ENCODE measurements around the gene ASNSD1.
"Not testable (repeated sequence)": the region's sequence is repeated elsewhere in the genome, so short reads cannot be mapped to it uniquely, and the experiment has no call there.

The ASNSD1 gene

GRCh38 chr2:189648846-189649509 is 12.3 kb upstream of the ASNSD1 start:
- DNase-seq, result no peak

GRCh38 chr2:189651284-189651683 is 10.0 kb upstream of the ASNSD1 start:
- DNase-seq, result no peak

- DNase-seq, result not testable (repeated sequence)
Observed at GRCh38 chr2:189653464-189653863, 7.8 kb upstream of the ASNSD1 start.

- no peak for DNase-seq
Observed at GRCh38 chr2:189654641-189655040, 6.6 kb upstream of the ASNSD1 start.

- no peak for DNase-seq
Observed at GRCh38 chr2:189657867-189658266, 3.4 kb upstream of the ASNSD1 start.

- no peak for DNase-seq
Observed at GRCh38 chr2:189658306-189659212, 2.7 kb upstream of the ASNSD1 start.

- no peak for DNase-seq
Observed at GRCh38 chr2:189659734-189660133, 1.5 kb upstream of the ASNSD1 start.

GRCh38 chr2:189660803-189661147 is 484 bp upstream of the ASNSD1 start:
- DNase-seq, result no peak

- DNase-seq, result no peak
Observed at GRCh38 chr2:189661957-189662321, 680 bp downstream of the ASNSD1 start.

- no peak for DNase-seq
Observed at GRCh38 chr2:189662669-189663226, 1.5 kb downstream of the ASNSD1 start.

- not testable (repeated sequence) for DNase-seq
Observed at GRCh38 chr2:189663319-189663718, 2.1 kb downstream of the ASNSD1 start.

- DNase-seq, result no peak
Observed at GRCh38 chr2:189669913-189670312, 8.7 kb downstream of the ASNSD1 start.

- no peak for DNase-seq
Observed at GRCh38 chr2:189673661-189674373, 12.6 kb downstream of the ASNSD1 start.

- DNase-seq, result peak; percentile 93
Observed at GRCh38 chr2:189674374-189675112, 13.3 kb downstream of the ASNSD1 start, which contains the start of gene ANKAR. Gene ANKAR, plus strand, starts transcription at chr2:189674670. Its CDS starts 1,821 bp downstream, at chr2:189676491.

GRCh38 chr2:189676471-189676870 is 15.2 kb downstream of the ASNSD1 start:
- DNase-seq, result no peak

- DNase-seq, result no peak
Observed at GRCh38 chr2:189679226-189679625, 18.0 kb downstream of the ASNSD1 start.

GRCh38 chr2:189681203-189681602 is 19.9 kb downstream of the ASNSD1 start:
- DNase-seq, result no peak

GRCh38 chr2:189681903-189682302 is 20.6 kb downstream of the ASNSD1 start:
- no peak for DNase-seq

- no peak for DNase-seq
Observed at GRCh38 chr2:189683348-189683747, 22.1 kb downstream of the ASNSD1 start.

GRCh38 chr2:189684811-189685210 is 23.6 kb downstream of the ASNSD1 start:
- no peak for DNase-seq

GRCh38 chr2:189685540-189686229 is 24.4 kb downstream of the ASNSD1 start:
- no peak for DNase-seq

- not testable (repeated sequence) for DNase-seq
Observed at GRCh38 chr2:189687796-189688195, 26.5 kb downstream of the ASNSD1 start.
